ENCODE data around the gene NR5A2.

GRCh38 chr1:200176798-200177197, 149.3 kb downstream of the NR5A2 start:
- no peak for TF ChIP-seq CTCF (IDR thresholded peaks at IDR 0.05 in 4 of 5, conservative IDR thresholded peaks at IDR 0.05 in 1 of 5)
- TF ChIP-seq POLR2A (IDR thresholded peaks at IDR 0.05), result no peak

All from gastrocnemius medialis (tissue), 4 donors.